ENCODE data around the gene TXN.

GRCh38 chr9:110290001-110290400, 33.7 kb upstream of the TXN start:
- TF ChIP-seq POLR2A (IDR thresholded peaks at IDR 0.05; ENCODE audit: low read length) (no peak), GATA1 (IDR thresholded peaks at IDR 0.05; ENCODE audit: low read depth, low read length) (no peak)
